Measurements from ENCODE around the gene BRD3.

BRD3 gene

DNA sequence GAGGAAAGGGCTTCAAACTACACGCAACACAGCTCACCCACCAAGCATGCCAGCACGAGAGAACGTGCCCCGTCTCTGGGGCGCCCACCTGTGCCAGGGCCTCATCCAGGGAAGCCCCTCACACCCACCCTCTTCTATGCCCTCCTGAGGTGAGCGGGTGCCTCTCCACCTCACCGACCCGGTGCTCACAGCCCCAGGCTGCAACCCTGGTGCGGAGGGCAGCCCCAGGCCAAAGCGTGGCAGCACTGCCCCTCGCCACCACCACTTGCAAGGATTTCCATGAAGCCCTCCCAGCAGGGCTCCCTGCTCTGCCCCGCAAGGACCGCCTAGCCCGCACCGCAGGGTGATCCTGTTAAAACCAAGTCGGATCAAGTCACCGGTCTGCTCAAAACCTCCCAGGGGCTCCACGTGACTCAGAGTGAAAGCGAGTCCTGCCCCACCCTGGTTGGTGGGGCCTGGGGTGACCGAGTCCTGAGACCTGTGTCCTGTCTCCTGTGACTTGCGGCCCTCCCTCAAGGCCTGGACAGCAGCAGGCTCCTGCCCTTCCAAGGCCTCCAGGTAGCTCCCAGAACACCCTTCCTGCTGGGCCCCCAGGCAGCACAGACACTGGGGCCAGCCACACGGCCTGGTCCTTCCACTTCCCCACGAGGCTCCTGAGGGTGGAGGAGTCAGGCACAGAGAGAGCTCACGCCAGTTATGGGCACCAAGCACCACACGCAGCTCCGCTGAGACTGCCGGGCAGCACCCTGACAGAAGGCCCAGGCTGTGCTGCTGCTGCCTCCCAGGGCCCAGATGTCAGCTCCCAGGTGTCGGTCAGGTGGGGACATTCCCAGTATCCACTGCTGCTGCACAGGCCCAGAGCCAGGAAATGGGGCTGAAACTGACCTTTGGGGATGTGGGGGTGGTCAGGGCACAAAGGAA, 12.7 kb downstream of the BRD3 start:
- DNase-seq (ENCODE audit: low read depth in 2 of 2): no peak

DNA sequence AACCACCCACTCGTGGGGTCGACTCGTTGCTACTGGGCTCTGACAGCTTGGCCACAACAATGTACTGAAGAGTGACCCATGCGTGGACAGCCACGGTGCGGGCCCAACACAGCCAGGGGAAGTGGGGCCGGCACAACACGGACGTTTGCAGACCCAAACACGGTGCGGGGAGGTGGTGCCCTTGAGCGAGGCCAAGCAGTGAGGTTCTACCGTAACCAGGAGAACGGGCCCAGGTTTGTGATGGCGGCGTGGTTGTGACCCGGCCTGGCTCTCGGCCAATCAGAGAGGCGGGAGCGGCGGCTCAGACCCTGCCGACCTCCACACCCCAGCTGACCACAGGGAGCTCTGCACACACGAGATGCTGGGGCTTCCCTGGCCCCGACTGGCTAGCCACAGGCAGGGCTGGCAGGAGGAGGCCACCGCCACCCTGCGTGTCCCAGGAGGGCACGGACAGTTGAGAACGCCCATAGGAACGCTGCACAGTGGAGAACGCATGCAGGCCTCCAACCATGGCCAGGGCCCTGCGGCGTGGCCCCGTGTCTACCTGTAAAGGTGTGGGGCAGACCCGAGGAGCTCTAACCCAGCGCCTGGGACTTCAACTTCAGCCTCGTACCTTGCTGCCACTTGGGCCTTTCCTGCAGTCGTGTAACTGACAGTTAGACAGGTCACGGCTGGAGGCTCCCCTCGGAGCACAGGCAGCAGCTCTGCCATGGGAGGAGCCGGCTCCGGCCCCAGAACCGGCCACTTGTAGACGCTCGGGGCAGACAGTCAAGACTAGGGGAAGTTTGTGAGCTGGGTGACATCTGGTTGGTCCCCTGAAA, 13.7 kb downstream of the BRD3 start:
- DNase-seq (ENCODE audit: low read depth in 2 of 2): no peak

GRCh38 chr9:134053401-134053871, 14.4 kb downstream of the BRD3 start:
- no peak for DNase-seq (ENCODE audit: low read depth in 2 of 2)

DNA sequence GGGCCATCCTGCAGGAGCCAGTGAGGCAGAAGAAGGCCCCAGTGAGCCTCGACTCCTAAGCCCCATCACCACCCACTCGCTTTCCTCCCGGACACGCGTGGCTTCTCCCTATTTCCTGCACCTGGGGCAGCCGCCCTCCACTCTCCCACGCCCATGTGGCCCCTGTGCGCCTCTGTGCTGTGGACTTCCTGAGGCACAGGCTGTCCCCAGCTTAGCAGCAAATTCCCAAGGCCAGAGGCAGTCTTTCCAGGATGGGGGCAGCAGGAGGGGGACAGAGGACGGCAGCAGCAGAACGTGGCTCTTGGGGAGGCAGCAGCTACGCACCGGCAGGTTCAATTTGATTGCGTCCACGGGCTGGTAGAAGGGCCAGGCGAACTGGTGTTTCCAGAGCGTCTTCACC, 14.9 kb downstream of the BRD3 start:
- no peak for DNase-seq (ENCODE audit: low read depth in 2 of 2)

DNA sequence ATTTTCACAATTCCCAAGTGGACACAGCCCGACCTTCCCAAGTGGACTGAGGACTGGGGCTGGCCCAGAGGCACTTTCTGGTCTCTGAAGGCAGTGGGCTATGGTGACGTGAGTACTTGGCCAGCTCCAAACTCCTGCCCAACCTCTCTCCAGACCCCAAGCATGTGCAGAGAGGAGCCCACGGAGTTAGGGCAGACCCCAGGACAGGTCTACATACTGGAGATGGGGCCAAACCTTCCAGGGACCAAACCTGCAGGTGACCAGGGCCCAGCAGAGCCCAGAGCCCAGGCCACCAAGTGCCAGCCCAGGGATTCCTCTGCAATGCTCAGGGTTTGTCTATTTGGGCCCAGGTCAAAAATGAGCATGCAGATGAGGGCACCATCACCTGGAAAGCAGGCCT, 15.3 kb downstream of the BRD3 start:
- no peak for DNase-seq (ENCODE audit: low read depth in 2 of 2)

DNA sequence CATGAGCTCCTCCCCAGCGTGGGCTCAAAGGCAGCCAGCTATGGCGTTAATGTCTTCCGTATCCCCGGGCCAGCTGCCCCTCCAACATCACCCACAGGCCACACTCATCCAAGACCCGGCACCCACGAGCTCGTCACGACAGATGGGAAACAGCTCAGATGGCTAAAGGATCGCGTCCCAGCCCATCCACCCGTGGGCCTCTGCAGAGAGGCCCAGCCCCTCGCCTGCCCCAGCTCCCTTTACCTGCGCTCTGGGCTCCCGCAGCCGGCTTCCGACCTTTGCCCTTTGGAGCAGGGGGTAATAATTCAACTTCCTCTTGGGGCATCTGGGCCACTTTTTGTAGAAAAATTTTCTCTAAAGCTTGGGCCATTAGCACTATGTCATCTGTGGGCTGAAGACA, 16.5 kb downstream of the BRD3 start:
- no peak for DNase-seq (ENCODE audit: low read depth in 2 of 2)

DNA sequence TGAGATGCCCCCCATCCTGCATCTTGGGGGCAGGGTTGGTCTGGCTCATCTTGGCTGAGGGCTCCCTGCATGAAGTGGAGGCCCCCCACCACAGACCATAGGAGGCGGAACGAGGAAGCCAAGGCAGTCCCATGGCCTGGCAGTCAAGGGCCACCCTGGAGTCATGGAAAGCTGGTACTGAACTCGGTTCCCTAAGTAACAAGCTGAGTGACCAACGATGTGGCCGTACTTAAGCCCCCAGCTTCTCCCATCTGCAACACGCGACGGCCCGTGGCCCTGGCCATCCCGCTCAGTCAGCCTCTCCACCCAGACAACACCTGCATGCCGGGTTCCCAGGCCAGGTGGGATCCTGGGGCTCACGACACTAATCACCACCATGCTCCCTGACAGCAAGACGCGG, 17.1 kb downstream of the BRD3 start:
- DNase-seq (ENCODE audit: low read depth in 2 of 2): no peak

DNA sequence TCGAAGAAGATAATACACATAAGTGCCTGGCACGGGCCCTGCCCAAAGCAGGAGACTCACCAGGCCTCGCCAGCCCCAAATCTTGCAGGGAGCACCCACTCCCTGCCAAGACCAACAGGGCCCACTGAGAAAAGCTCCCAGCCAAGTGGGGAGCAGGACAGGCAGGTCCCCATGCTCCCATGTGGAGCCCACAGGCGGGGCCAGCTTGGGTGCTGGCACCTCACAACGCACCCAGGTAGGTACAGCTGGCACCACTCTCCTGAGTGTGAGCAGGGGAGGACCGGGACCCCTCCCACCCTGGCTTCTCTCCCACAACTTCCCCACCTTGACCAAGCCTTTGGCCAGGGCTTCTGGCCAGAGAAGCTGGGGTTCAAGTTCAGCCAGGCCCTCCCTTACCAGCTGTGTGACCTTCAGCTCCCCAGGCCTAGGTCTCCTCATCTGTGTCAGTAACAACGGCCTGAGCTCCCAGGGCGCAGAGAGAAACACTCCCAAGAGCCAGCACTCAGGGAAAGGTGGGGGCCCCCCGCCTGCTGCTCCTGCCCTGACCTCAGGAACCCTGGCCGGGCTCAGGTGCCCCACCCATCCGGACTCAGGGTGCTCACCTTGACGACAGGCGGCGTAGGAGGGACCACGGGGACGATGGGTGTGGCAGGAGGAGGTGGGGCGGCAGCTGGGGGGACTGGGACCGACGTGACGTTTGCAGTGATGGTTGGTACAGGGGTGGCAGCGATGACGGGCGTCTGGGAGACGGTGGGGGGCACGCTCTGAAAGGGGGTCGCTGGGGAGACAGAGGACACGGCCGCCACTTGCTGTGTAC, 17.8 kb downstream of the BRD3 start:
- no peak for DNase-seq (ENCODE audit: low read depth in 2 of 2)

DNA sequence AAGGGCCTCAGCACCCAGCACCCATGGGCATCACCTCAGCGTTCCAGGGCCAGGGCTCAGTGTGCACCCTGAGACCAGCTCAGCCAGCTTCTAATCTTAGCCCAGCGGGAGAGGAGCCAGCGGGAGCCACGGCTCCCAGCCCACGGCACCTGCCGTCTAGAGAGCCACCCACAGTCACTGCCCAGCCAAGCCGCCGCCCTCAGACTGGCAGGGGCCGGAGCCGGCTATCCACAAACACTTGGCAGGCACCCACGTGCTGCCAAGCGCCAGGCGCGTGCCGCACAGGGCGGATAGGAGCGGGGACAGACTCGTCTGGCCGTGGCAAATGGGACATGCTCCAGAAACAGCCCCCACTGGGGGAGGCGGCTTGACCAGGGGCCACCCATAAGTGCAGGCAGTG, 18.6 kb downstream of the BRD3 start:
- DNase-seq (ENCODE audit: low read depth in 2 of 2): no peak

GRCh38 chr9:134048582-134048968, 19.3 kb downstream of the BRD3 start:
- DNase-seq (ENCODE audit: low read depth in 2 of 2): no peak

- no peak for DNase-seq (ENCODE audit: low read depth in 2 of 2)
Measured at GRCh38 chr9:134047868-134048581, 19.8 kb downstream of the BRD3 start.

- DNase-seq (ENCODE audit: low read depth in 2 of 2): no peak
Measured at GRCh38 chr9:134046894-134047681, 20.7 kb downstream of the BRD3 start.

DNA sequence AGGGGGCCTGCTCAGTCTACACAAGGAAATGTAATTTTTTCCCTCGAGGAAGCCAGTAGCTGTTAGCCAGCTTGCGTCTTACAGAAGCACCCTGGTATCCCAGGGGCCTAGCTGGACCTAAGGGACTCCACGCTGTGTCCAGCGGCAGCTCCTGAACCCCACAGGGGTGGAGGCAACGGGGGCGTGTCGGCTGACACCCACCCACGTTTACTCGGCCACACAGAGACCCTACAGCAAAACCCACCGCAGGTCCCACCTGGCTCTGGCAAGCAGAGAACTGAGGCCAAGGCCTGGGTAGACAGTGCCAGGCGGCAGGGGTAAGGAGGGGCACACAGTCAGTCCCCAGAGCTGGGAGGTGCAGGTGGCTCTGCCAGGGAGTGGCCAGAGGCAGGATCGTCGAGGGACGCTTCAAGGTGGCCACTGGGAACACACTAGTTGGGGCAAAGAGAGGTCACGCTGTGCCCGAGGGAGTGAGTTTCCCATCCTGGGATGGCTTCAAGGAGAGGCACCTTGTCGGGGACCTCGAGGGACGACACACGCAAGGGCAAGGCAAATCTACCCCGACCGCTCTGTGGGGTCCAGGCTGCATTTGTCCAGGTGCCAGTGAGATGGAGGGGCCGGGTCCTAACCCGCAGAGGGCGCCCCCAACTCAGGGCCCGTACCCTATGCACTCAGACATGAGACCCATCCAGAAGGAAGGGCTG, 21.8 kb downstream of the BRD3 start:
- DNase-seq (ENCODE audit: low read depth in 2 of 2): no peak

- no peak for DNase-seq (ENCODE audit: low read depth in 2 of 2)
Measured at GRCh38 chr9:134044944-134045343, 22.9 kb downstream of the BRD3 start.

DNA sequence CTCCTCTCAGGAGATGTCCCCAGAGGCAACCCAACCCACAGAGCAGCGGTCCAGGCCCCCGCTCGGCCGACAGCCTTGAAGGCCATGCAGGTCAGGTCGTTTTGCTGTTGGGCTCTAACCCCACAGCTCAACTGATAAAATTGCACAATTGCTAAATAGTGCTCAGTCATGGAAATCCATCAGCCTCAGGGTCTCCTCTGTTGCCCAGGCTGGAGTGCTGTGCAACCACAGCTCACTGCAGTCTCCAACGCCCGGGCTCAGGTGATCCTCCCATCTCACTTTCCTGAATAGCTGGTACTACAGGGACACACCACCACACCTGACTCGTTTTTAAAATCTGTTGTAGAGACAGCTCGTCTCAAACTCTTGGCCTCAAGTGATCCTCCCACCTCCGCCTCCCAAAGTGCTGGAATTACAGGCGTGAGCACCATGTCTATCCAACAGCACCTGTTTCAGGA, 24.3 kb downstream of the BRD3 start:
- DNase-seq (ENCODE audit: low read depth in 2 of 2): no peak

GRCh38 chr9:134041649-134041962, 26.2 kb downstream of the BRD3 start:
- DNase-seq (ENCODE audit: low read depth in 2 of 2): no peak

- DNase-seq (ENCODE audit: low read depth in 2 of 2): no peak
Measured at GRCh38 chr9:134040781-134041648, 26.8 kb downstream of the BRD3 start.

- no peak for DNase-seq (ENCODE audit: low read depth in 2 of 2)
Measured at GRCh38 chr9:134040176-134040565, 27.7 kb downstream of the BRD3 start.
